HUES48 (cell line): Measurements from ENCODE around the gene VSIG2.

Experiments used
- H3K27ac ChIP-seq: one replicate; pipeline ENCODE4 v1.7.0; 2013; ENCODE audit warnings: low read depth, low read length, inconsistent platforms
- H3K27me3 ChIP-seq: 2 replicates; pipeline ENCODE4 v1.6.1; 2013; ENCODE audit warnings: mild to moderate bottlenecking, low read length; ENCODE audit not compliant: control insufficient read depth, insufficient read depth
- H3K36me3 ChIP-seq: 2 replicates; pipeline ENCODE4 v1.6.1; 2013; ENCODE audit warnings: low read length; ENCODE audit not compliant: control insufficient read depth, insufficient read depth
- H3K4me1 ChIP-seq: 2 replicates; pipeline ENCODE4 v1.6.1; 2013; ENCODE audit warnings: mild to moderate bottlenecking, low read length; ENCODE audit not compliant: control insufficient read depth, insufficient read depth
- H3K4me3 ChIP-seq: 2 replicates; pipeline ENCODE4 v1.5.1; 2013; ENCODE audit warnings: mild to moderate bottlenecking, low read depth, low read length
- H3K9ac ChIP-seq: 2 replicates; pipeline ENCODE4 v1.6.1; 2013; ENCODE audit warnings: mild to moderate bottlenecking, low read depth, low read length, moderate library complexity
- H3K9me3 ChIP-seq: 2 replicates; pipeline ENCODE4 v1.6.1; 2013; ENCODE audit warnings: low read length; ENCODE audit not compliant: control insufficient read depth, insufficient read depth

VSIG2 gene

GRCh38 chr11:124751741-124752470 is at the start of gene VSIG2:
Gene VSIG2 (minus strand): TSS chr11:124752255. CDS start chr11:124752137, 118 bp downstream.
- Histone ChIP-seq H3K9ac (no peak within 1 kb of the TSS), H3K36me3 (no peaks in the 10 kb centered on the region), H3K27ac (no peak within 1 kb of the TSS), H3K9me3 (no peaks in the 10 kb centered on the region), H3K4me3 (peak within 1 kb of the TSS; percentile 57), H3K27me3 (peaks cover 100% of the 10 kb centered on the region), H3K4me1 (peaks cover 23% of the 10 kb centered on the region)

- Histone ChIP-seq H3K9ac (peak overlapping the region; percentile 91; the same call in 1 of the 2 replicates), H3K36me3 (no peaks in the 10 kb centered on the region), H3K27ac (peak overlapping the region; percentile 98), H3K4me3 (peak overlapping the region; percentile 88), H3K27me3 (no peaks in the 10 kb centered on the region), H3K9me3 (no peaks in the 10 kb centered on the region), H3K4me1 (peaks cover 15% of the 10 kb centered on the region; the same call in 1 of the 2 replicates)
Observed at GRCh38 chr11:124801014-124801413, 49.0 kb upstream of the VSIG2 start.

- Histone ChIP-seq H3K27ac (peak within 1 kb of the TSS; percentile 98), H3K27me3 (no peaks in the 10 kb centered on the region), H3K4me1 (peaks cover 15% of the 10 kb centered on the region; the same call in 1 of the 2 replicates), H3K9me3 (no peaks in the 10 kb centered on the region), H3K9ac (peak within 1 kb of the TSS; percentile 91), H3K36me3 (no peaks in the 10 kb centered on the region), H3K4me3 (peak within 1 kb of the TSS; percentile 88)
Observed at GRCh38 chr11:124800226-124800929, 48.3 kb upstream of the VSIG2 start, which contains the start of gene MSANTD2. Gene MSANTD2 (minus strand): TSS chr11:124800406. CDS start chr11:124800380, 26 bp downstream.

- Histone ChIP-seq H3K9me3 (no peaks in the 10 kb centered on the region), H3K9ac (peak overlapping the region; percentile 91), H3K4me3 (peak overlapping the region; percentile 88), H3K4me1 (peaks cover 15% of the 10 kb centered on the region; the same call in 1 of the 2 replicates), H3K27ac (peak overlapping the region; percentile 98), H3K36me3 (no peaks in the 10 kb centered on the region), H3K27me3 (no peaks in the 10 kb centered on the region)
Observed at GRCh38 chr11:124799348-124800225, 47.5 kb upstream of the VSIG2 start.

GRCh38 chr11:124798991-124799347 is 46.9 kb upstream of the VSIG2 start:
- Histone ChIP-seq H3K9ac (peak overlapping the region; percentile 91), H3K36me3 (no peaks in the 10 kb centered on the region), H3K27me3 (no peaks in the 10 kb centered on the region), H3K9me3 (no peaks in the 10 kb centered on the region), H3K4me3 (peak overlapping the region; percentile 88), H3K27ac (peak overlapping the region; percentile 98), H3K4me1 (peaks cover 18% of the 10 kb centered on the region; the same call in 1 of the 2 replicates)

- Histone ChIP-seq H3K36me3 (no peaks in the 10 kb centered on the region), H3K27me3 (no peaks in the 10 kb centered on the region), H3K9me3 (no peaks in the 10 kb centered on the region), H3K4me1 (peaks cover 45% of the 10 kb centered on the region), H3K4me3 (no peak overlapping the region), H3K9ac (no peak overlapping the region), H3K27ac (no peak overlapping the region)
Observed at GRCh38 chr11:124796312-124796711, 44.3 kb upstream of the VSIG2 start.

- no peaks in the 10 kb centered on the region for H3K27me3 ChIP-seq
Observed at GRCh38 chr11:124793466-124794278, 41.6 kb upstream of the VSIG2 start.

GRCh38 chr11:124791626-124792341 is 39.7 kb upstream of the VSIG2 start:
- Histone ChIP-seq H3K4me3 (0 out of 2 replicates have a peak overlapping the region, but pooled peaks have one; percentile 36), H3K9me3 (no peaks in the 10 kb centered on the region), H3K9ac (no peak overlapping the region), H3K36me3 (no peaks in the 10 kb centered on the region), H3K27me3 (no peaks in the 10 kb centered on the region), H3K27ac (no peak overlapping the region), H3K4me1 (peaks cover 58% of the 10 kb centered on the region)

More at GRCh38 chr11:124793466-124794278, 41.6 kb upstream of the VSIG2 start:
- Histone ChIP-seq H3K27ac (no peak overlapping the region), H3K9ac (no peak overlapping the region), H3K36me3 (no peaks in the 10 kb centered on the region), H3K4me1 (peaks cover 68% of the 10 kb centered on the region), H3K9me3 (no peaks in the 10 kb centered on the region), H3K4me3 (peak overlapping the region; percentile 36; the same call in 1 of the 2 replicates)

GRCh38 chr11:124788521-124788920 is 36.5 kb upstream of the VSIG2 start:
- H3K9ac ChIP-seq, result no peak overlapping the region
- no peak overlapping the region for H3K27ac ChIP-seq
- peaks cover 45% of the 10 kb centered on the region for H3K4me1 ChIP-seq
- no peaks in the 10 kb centered on the region for H3K27me3 ChIP-seq
- no peaks in the 10 kb centered on the region for H3K36me3 ChIP-seq
- no peak overlapping the region for H3K4me3 ChIP-seq
- H3K9me3 ChIP-seq, result no peaks in the 10 kb centered on the region
